IPS-NIHi11 (cell line): ENCODE data around the gene TWIST1.

Experiments
- DNase-seq: peaks from one replicate; pipeline ENCODE4 v3.0.0; 2012; ENCODE audit warnings: mixed read lengths, low spot score

Gene TWIST1

GRCh38 chr7:19113855-19114550, 3.4 kb downstream of the TWIST1 start:
- no peak for DNase-seq

- DNase-seq = no peak
Measured at GRCh38 chr7:19113002-19113350, 4.5 kb downstream of the TWIST1 start.

- no peak for DNase-seq
Measured at GRCh38 chr7:19112274-19113001, 5.0 kb downstream of the TWIST1 start.

GRCh38 chr7:19111474-19112273, 5.8 kb downstream of the TWIST1 start:
- no peak for DNase-seq

GRCh38 chr7:19110776-19111175, 6.7 kb downstream of the TWIST1 start:
- no peak for DNase-seq

- DNase-seq = no peak
Measured at GRCh38 chr7:19110026-19110730, 7.3 kb downstream of the TWIST1 start.

GRCh38 chr7:19109000-19109946, 8.2 kb downstream of the TWIST1 start:
- DNase-seq = no peak

GRCh38 chr7:19107356-19108146, 9.9 kb downstream of the TWIST1 start:
- DNase-seq = no peak

- DNase-seq = no peak
Measured at GRCh38 chr7:19107081-19107355, 10.4 kb downstream of the TWIST1 start.

- DNase-seq = peak; percentile 26
Measured at GRCh38 chr7:19106241-19107080, 11.0 kb downstream of the TWIST1 start.

GRCh38 chr7:19105546-19105945, 11.9 kb downstream of the TWIST1 start:
- no peak for DNase-seq

- DNase-seq = no peak
Measured at GRCh38 chr7:19104811-19105210, 12.6 kb downstream of the TWIST1 start.

GRCh38 chr7:19102884-19103283, 14.6 kb downstream of the TWIST1 start:
- no peak for DNase-seq

- DNase-seq = no peak
Measured at GRCh38 chr7:19101909-19102308, 15.5 kb downstream of the TWIST1 start.

- DNase-seq = no peak
Measured at GRCh38 chr7:19101472-19101871, 16.0 kb downstream of the TWIST1 start.

GRCh38 chr7:19099924-19100323, 17.5 kb downstream of the TWIST1 start:
- DNase-seq = no peak

GRCh38 chr7:19099194-19099593, 18.2 kb downstream of the TWIST1 start:
- no peak for DNase-seq

GRCh38 chr7:19098510-19098909, 18.9 kb downstream of the TWIST1 start:
- no peak for DNase-seq

- DNase-seq = no peak
Measured at GRCh38 chr7:19097165-19098055, 20.0 kb downstream of the TWIST1 start.
